Measurements from ENCODE around the gene B4GALNT2.
"Not testable (repeated sequence)": the region's sequence is repeated elsewhere in the genome, so short reads cannot be mapped to it uniquely, and the experiment has no call there.

The B4GALNT2 gene, protein sequence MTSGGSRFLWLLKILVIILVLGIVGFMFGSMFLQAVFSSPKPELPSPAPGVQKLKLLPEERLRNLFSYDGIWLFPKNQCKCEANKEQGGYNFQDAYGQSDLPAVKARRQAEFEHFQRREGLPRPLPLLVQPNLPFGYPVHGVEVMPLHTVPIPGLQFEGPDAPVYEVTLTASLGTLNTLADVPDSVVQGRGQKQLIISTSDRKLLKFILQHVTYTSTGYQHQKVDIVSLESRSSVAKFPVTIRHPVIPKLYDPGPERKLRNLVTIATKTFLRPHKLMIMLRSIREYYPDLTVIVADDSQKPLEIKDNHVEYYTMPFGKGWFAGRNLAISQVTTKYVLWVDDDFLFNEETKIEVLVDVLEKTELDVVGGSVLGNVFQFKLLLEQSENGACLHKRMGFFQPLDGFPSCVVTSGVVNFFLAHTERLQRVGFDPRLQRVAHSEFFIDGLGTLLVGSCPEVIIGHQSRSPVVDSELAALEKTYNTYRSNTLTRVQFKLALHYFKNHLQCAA

DNA sequence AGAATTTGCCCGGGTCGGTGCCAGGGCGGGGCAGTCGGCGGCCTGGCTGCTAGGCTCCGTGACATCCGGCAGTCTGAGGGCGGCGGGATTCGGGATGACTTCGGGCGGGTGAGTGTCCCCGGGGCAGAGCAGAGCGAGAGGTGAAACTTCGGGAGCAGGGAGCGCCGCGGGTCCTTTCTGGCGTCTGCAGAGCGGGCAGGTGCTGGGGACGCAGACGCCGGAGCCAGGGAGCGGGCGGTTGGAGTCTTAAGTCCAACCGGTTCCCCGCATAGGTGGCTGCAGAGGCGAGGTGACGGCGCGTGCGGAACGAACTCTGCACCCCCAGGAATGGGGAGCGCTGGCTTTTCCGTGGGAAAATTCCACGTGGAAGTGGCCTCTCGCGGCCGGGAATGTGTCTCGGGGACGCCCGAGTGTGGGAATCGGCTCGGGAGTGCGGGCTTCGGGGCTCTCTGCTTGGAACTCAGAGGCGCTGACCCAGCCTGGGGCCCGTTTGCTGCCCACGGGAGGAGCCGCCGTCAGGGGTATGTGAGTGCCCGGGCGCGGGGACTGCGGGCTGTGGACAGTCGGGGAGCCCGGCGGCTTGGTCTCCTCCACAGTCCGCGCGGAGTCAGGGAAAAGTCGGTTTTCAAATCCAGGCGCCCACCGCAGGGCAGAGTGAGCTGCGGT is at the start of gene B4GALNT2:
Gene B4GALNT2, plus strand, starts transcription at position 71 of the 666 bp plus-strand sequence. Its CDS starts 24 bp downstream, at position 95.
- DNase-seq = no peak
- TF ChIP-seq, protein P1, sequence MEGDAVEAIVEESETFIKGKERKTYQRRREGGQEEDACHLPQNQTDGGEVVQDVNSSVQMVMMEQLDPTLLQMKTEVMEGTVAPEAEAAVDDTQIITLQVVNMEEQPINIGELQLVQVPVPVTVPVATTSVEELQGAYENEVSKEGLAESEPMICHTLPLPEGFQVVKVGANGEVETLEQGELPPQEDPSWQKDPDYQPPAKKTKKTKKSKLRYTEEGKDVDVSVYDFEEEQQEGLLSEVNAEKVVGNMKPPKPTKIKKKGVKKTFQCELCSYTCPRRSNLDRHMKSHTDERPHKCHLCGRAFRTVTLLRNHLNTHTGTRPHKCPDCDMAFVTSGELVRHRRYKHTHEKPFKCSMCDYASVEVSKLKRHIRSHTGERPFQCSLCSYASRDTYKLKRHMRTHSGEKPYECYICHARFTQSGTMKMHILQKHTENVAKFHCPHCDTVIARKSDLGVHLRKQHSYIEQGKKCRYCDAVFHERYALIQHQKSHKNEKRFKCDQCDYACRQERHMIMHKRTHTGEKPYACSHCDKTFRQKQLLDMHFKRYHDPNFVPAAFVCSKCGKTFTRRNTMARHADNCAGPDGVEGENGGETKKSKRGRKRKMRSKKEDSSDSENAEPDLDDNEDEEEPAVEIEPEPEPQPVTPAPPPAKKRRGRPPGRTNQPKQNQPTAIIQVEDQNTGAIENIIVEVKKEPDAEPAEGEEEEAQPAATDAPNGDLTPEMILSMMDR (IDR thresholded peaks at IDR 0.05; ENCODE audit: low read depth, low read length) = no peak
- Histone ChIP-seq H3K27me3 (ENCODE audit: insufficient read depth, low read depth, severe bottlenecking) (no peaks in the 10 kb centered on the region), H3K9me3 (ENCODE audit: severe bottlenecking) (peaks cover 29% of the 10 kb centered on the region), H3K36me3 (no peaks in the 10 kb centered on the region), H3K27ac (no peak within 1 kb of the TSS), H3K4me3 (ENCODE audit: low read depth, low read length) (no peak within 1 kb of the TSS)

DNA sequence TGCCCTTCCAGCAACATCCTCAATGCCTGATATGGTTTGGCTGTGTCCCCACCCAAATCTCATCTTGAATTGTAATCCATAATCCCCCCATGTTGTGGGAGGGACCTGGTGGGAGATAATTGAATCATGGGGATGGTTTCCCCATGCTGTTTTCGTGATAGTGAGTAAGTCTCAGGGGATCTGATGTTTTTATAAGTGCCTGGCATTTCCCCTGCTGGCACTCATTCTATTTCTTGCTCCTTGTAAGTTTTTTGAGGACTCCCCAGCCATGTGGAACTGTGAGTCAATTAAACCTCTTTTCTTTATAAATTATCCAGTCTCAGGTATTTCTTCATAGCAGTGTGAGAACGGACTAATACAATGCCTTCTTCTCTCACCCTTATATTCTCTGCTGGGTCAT is 47.5 kb upstream of the B4GALNT2 start:
- DNase-seq; H3K9me3 ChIP-seq (ENCODE audit: severe bottlenecking); H3K36me3 ChIP-seq; H3K27me3 ChIP-seq (ENCODE audit: insufficient read depth, low read depth, severe bottlenecking); H3K27ac ChIP-seq; H3K4me3 ChIP-seq (ENCODE audit: low read depth, low read length): not testable (repeated sequence)

DNA sequence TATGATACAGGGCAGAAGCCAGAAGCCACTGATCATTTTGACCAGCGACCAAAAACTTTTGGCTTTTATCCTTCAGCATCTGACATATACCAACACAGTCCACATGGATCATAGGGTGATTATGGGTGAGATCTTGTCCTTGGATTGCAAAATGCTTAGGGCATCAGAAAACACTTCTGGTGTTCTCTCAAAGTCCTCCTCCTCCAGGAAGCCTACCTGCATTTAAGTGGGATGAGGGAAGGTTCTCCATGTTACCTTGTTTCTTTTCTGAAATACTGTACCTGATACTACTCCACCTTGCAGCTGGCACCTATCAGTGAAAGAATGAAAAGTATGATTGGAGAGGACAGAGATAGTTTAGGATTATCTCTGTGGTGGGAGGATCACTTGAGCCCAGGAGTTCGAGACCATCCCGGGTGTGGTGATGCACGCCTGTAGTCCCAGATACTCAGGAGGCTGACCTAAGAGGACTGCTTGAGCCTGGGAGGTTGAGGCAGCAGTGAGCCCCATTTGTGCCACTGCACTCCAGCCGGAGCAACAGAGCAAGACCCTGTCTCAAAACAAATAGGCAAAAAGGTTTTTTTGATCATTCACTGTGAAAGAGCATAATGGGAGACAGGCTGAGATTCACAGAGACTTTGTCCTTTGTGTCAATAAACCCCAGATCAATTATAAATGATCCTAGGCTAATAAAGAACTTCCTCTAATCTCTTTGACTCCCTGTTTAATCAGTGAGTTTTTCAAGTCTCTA is 46.8 kb upstream of the B4GALNT2 start:
- no peak for DNase-seq

DNA sequence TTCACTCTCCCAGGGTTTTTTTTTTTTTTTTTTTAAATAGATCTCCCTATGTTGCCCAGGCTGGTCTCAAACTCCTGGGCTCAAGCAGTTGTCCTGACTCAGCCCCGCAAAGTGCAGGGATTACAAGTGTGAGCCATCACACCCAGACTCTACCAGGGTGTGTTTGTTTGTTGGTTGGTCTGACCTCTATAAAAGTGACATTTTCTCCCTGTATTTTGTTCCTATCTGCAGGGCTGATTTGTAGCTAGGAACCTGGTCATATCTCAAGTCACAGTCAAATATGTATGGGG is 46.3 kb upstream of the B4GALNT2 start:
- Histone ChIP-seq H3K27ac (no peak overlapping the region), H3K9me3 (ENCODE audit: severe bottlenecking) (peaks cover 5% of the 10 kb centered on the region), H3K4me3 (ENCODE audit: low read depth, low read length) (no peak overlapping the region), H3K27me3 (ENCODE audit: insufficient read depth, low read depth, severe bottlenecking) (no peaks in the 10 kb centered on the region), H3K36me3 (no peaks in the 10 kb centered on the region)
- no peak for DNase-seq
- TF ChIP-seq, protein P1 (IDR thresholded peaks at IDR 0.05; ENCODE audit: low read depth, low read length) = no peak

More for the DNA sequence above, 46.8 kb upstream of the B4GALNT2 start:
- peaks cover 5% of the 10 kb centered on the region for H3K9me3 ChIP-seq (ENCODE audit: severe bottlenecking)
- no peaks in the 10 kb centered on the region for H3K36me3 ChIP-seq
- no peaks in the 10 kb centered on the region for H3K27me3 ChIP-seq (ENCODE audit: insufficient read depth, low read depth, severe bottlenecking)
- H3K27ac ChIP-seq = no peak overlapping the region
- H3K4me3 ChIP-seq (ENCODE audit: low read depth, low read length) = no peak overlapping the region
- TF ChIP-seq, protein P1 (IDR thresholded peaks at IDR 0.05; ENCODE audit: low read depth, low read length) = no peak

DNA sequence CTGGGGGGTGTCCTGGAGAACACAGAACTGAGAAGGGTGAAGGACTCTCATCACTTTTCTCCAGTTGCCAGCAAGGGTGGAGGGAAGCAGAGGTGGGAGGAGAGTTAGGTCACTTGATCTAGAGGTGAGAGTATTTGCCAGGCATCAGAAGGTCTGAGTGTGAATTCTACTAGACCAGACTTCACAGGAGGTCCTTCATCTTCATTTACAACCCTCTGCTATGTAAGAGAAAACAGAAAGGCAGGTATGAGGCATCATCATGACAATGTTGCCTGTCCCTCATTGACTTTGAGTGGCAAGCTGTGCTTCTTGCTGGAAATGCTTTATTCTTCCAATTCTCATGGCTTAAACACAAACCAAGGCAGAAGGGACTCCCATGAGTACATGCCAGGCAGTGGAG is 45.9 kb upstream of the B4GALNT2 start:
- no peak for DNase-seq

More for the DNA sequence above, 45.9 kb upstream of the B4GALNT2 start:
- H3K27ac ChIP-seq = no peak overlapping the region
- no peaks in the 10 kb centered on the region for H3K36me3 ChIP-seq
- H3K9me3 ChIP-seq (ENCODE audit: severe bottlenecking) = peaks cover 5% of the 10 kb centered on the region
- H3K4me3 ChIP-seq (ENCODE audit: low read depth, low read length) = no peak overlapping the region
- TF ChIP-seq, protein P1 (IDR thresholded peaks at IDR 0.05; ENCODE audit: low read depth, low read length) = no peak
- no peaks in the 10 kb centered on the region for H3K27me3 ChIP-seq (ENCODE audit: insufficient read depth, low read depth, severe bottlenecking)

Data from WERI-Rb-1 (cell line).